DND-41 (cell line): ENCODE measurements around the gene MOGAT3.

Experiments used
- ATAC-seq: fragments of 200-7000 bp; cut with Tn5 transposase; 3 replicates; pipeline ENCODE4 v1.9.1; 2021; ENCODE audit warnings: low read depth; ENCODE audit not compliant: insufficient read depth
- DNase-seq: peaks from one replicate; pipeline ENCODE4 v3.0.0-alpha.2; 2020
- H2AFZ ChIP-seq: 2 replicates; pipeline ENCODE4 v1.6.0; 2012; ENCODE audit warnings: low read depth, low read length
- H3K27ac ChIP-seq: 2 replicates; pipeline ENCODE4 v1.5.1; 2012; ENCODE audit warnings: low read length, inconsistent platforms
- H3K27me3 ChIP-seq: fragments of 200-600 bp; sonication (generic); 2 replicates; pipeline ENCODE4 v1.6.0; 2012; ENCODE audit warnings: low read length, mild to moderate bottlenecking, inconsistent platforms; ENCODE audit not compliant: insufficient read depth, poor library complexity
- H3K36me3 ChIP-seq: 2 replicates; pipeline ENCODE4 v1.5.1; 2012; ENCODE audit warnings: low read length, inconsistent platforms; ENCODE audit not compliant: insufficient read depth
- H3K4me1 ChIP-seq: 2 replicates; pipeline ENCODE4 v1.5.1; 2012; ENCODE audit warnings: mild to moderate bottlenecking, low read length; ENCODE audit not compliant: insufficient read depth
- H3K4me2 ChIP-seq: 2 replicates; pipeline ENCODE4 v1.6.0; 2012; ENCODE audit warnings: mild to moderate bottlenecking, moderate library complexity, low read length, inconsistent platforms; ENCODE audit not compliant: insufficient read depth
- H3K4me3 ChIP-seq, 2 experiments: fragments of 200-600 bp in 1 of 2; shearing (Covaris generic) in 1 of 2; 2 replicates each; pipeline ENCODE4 v1.5.1; 2012 to 2016; ENCODE audit warnings: inconsistent platforms in 2 of 2, low read length in 2 of 2, mild to moderate bottlenecking in 2 of 2, low read depth in 1 of 2, moderate library complexity in 1 of 2
- H3K79me2 ChIP-seq: 2 replicates; pipeline ENCODE4 v1.6.0; 2012; ENCODE audit warnings: low read length, inconsistent platforms; ENCODE audit not compliant: insufficient read depth
- H3K9ac ChIP-seq: 2 replicates; pipeline ENCODE4 v1.6.0; 2012; ENCODE audit warnings: low read depth, mild to moderate bottlenecking, inconsistent platforms, low read length, moderate library complexity
- H3K9me3 ChIP-seq: 2 replicates; pipeline ENCODE4 v1.5.1; 2012; ENCODE audit warnings: low read length, moderate library complexity, mild to moderate bottlenecking, inconsistent platforms; ENCODE audit not compliant: insufficient read depth, severe bottlenecking
- H4K20me1 ChIP-seq: 2 replicates; pipeline ENCODE4 v1.6.0; 2012; ENCODE audit warnings: low read length; ENCODE audit not compliant: insufficient read depth
- CTCF ChIP-seq: IDR thresholded peaks from 2 replicates; pipeline ENCODE4 v1.5.1; 2012; ENCODE audit warnings: borderline replicate concordance, low read length, moderate library complexity, mild to moderate bottlenecking; ENCODE audit not compliant: poor library complexity, severe bottlenecking; ENCODE audit errors: extremely low read depth
- EZH2 ChIP-seq: IDR thresholded peaks from 3 replicates; pipeline ENCODE4 v1.6.1; 2012; ENCODE audit warnings: borderline replicate concordance, low read depth, mild to moderate bottlenecking, moderate library complexity, low read length, inconsistent platforms; ENCODE audit not compliant: severe bottlenecking

MOGAT3 gene

GRCh38 chr7:101197991-101198390 lies 2.8 kb downstream of the MOGAT3 start:
- Histone ChIP-seq H3K4me1 (no peaks in the 10 kb centered on the region), H3K9ac (no peak overlapping the region), H3K27ac (no peak overlapping the region), H3K4me2 (no peak overlapping the region), H2AFZ (no peak overlapping the region), H3K9me3 (no peaks in the 10 kb centered on the region), H3K27me3 (no peaks in the 10 kb centered on the region), H3K4me3 (no peak overlapping the region), H3K36me3 (no peaks in the 10 kb centered on the region), H3K79me2 (no peaks in the 10 kb centered on the region), H4K20me1 (no peaks in the 10 kb centered on the region)
- ATAC-seq, result no peak
- TF ChIP-seq CTCF (no peak), EZH2 (no peak)
- no peak for DNase-seq

DNA sequence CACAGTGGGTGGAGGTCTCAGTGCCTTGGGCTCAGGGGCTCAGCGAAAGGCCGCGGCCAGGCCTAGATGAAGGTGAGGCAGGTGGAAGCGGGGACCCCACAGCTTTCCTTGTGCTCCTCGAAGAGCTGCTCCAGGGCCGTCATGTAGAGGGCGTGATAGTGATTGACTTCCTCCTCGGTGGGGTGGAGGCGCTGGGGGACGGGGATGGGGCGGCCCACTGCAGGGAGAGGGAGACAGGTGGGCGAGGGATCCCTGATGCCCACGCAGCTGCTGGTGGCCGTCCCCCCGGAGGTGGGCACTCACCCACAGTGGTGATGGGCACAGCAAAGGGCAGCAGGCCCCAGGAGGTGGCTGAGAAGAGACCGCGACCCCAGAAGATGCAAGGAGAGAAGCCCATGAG lies 5.0 kb downstream of the MOGAT3 start:
- ATAC-seq, result no peak
- Histone ChIP-seq H3K9me3 (no peaks in the 10 kb centered on the region), H3K4me2 (no peak overlapping the region), H3K4me3 (no peak overlapping the region), H3K9ac (no peak overlapping the region), H3K36me3 (no peaks in the 10 kb centered on the region), H3K79me2 (no peaks in the 10 kb centered on the region), H3K27ac (no peak overlapping the region), H4K20me1 (no peaks in the 10 kb centered on the region), H2AFZ (no peak overlapping the region), H3K27me3 (no peaks in the 10 kb centered on the region), H3K4me1 (peaks cover 2% of the 10 kb centered on the region; the same call in 1 of the 2 replicates)
- TF ChIP-seq EZH2 (no peak), CTCF (no peak)
- DNase-seq, result no peak

DNA sequence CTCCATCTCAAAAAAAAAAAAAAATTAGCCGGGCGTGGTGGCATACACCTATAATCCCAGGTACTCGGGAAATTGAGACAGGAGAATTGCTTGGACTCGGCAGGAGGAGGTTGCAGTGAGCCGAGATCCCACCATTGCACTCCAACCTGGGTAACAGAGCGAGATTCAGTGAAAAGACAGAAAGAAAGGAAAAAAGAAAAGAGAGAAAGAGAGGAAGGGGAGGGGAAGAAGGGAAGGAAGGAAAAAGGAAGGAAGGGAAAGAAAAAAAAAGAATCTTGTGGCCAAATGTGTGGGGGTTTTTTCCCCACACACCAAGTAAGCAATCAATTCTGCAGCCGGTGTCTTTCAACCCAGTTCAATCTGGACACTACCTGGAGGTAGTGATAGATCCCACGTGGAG lies 11.7 kb downstream of the MOGAT3 start:
- TF ChIP-seq CTCF, result no peak
- no peak for TF ChIP-seq EZH2
- Histone ChIP-seq H3K4me2 (no peak overlapping the region), H3K27ac (no peak overlapping the region), H3K9me3 (no peaks in the 10 kb centered on the region), H3K27me3 (no peaks in the 10 kb centered on the region), H3K79me2 (no peaks in the 10 kb centered on the region), H3K9ac (no peak overlapping the region), H3K4me1 (peaks cover 2% of the 10 kb centered on the region; the same call in 1 of the 2 replicates), H4K20me1 (no peaks in the 10 kb centered on the region), H3K4me3 (no peak overlapping the region), H3K36me3 (no peaks in the 10 kb centered on the region), H2AFZ (no peak overlapping the region)
- ATAC-seq (no peak), DNase-seq (no peak)

DNA sequence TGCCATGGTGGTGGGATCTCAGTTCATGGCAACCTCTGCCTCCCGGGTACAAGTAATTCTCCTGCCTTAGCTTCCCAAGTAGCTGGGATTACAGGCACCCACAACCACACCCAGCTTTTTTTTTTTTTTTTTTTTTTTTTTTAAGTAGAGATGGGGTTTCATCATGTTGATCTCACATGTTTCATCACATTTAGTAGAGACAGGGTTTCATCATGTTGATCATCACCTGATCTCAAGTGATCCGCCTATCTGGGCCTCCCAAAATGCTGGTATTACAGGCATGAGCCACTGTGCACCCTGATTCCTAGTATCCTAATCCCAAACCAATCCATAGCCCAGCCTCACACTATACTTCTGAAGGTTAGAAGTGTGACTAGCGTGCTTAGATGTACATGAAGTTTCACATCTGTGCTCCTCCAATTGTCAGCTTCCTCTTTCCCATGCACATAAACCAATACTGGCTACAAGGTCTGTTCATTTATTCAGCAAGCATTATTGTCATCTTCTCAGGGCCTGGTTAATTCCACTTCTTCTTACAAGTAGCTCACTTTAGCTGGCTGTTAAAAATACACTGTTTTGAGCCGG lies 13.9 kb downstream of the MOGAT3 start:
- H3K4me2 ChIP-seq, result no peak overlapping the region
- no peaks in the 10 kb centered on the region for H3K79me2 ChIP-seq
- H3K9me3 ChIP-seq, result no peaks in the 10 kb centered on the region
- no peak overlapping the region for H3K27ac ChIP-seq
- no peak for TF ChIP-seq CTCF
- TF ChIP-seq EZH2, result no peak
- no peak overlapping the region for H3K4me3 ChIP-seq
- no peaks in the 10 kb centered on the region for H3K4me1 ChIP-seq
- DNase-seq (no peak), ATAC-seq (no peak)
- no peak overlapping the region for H3K9ac ChIP-seq
- no peaks in the 10 kb centered on the region for H3K27me3 ChIP-seq
- H4K20me1 ChIP-seq, result no peaks in the 10 kb centered on the region
- H3K36me3 ChIP-seq, result no peaks in the 10 kb centered on the region
- H2AFZ ChIP-seq, result no peak overlapping the region
